Ovary (tissue), 3 donors: ENCODE results near the gene ALG14.

Source experiments
- EP300 ChIP-seq: sonication (generic); formaldehyde crosslinking; IDR thresholded peaks from one replicate; pipeline ENCODE4 v1.6.1; 2017; ENCODE audit warnings: antibody characterized with exemption
- POLR2A ChIP-seq: fragments of 450-650 bp; IDR thresholded peaks from one replicate; pipeline ENCODE4 v1.6.1; 2017; ENCODE audit warnings: antibody characterized with exemption, mild to moderate bottlenecking, moderate library complexity
- TF ChIP-seq, protein P1 (sequence below), 3 donors: fragments of 450-650 bp in 2 of 3; fragments of 200-600 bp in 1 of 3; IDR thresholded peaks; one replicate each; pipeline versions ENCODE4 v1.5.1 to v1.8.0; 2016 to 2022; ENCODE audit warnings: antibody characterized with exemption in 3 of 3, mild to moderate bottlenecking in 1 of 3
- donor health status: DM: no; HTN: no; CAD: no.

GRCh38 chr1:94954263-94955220 lies 118.2 kb downstream of the ALG14 start:
- TF ChIP-seq, protein P1, sequence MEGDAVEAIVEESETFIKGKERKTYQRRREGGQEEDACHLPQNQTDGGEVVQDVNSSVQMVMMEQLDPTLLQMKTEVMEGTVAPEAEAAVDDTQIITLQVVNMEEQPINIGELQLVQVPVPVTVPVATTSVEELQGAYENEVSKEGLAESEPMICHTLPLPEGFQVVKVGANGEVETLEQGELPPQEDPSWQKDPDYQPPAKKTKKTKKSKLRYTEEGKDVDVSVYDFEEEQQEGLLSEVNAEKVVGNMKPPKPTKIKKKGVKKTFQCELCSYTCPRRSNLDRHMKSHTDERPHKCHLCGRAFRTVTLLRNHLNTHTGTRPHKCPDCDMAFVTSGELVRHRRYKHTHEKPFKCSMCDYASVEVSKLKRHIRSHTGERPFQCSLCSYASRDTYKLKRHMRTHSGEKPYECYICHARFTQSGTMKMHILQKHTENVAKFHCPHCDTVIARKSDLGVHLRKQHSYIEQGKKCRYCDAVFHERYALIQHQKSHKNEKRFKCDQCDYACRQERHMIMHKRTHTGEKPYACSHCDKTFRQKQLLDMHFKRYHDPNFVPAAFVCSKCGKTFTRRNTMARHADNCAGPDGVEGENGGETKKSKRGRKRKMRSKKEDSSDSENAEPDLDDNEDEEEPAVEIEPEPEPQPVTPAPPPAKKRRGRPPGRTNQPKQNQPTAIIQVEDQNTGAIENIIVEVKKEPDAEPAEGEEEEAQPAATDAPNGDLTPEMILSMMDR (IDR thresholded peaks at IDR 0.05), result no peak
- no peak for TF ChIP-seq EP300
- no peak for TF ChIP-seq POLR2A
